Neural cell (in vitro differentiated cells): ENCODE results near the gene TMEM272. TPM values are rescaled to one million over a fixed set of nuclear protein-coding genes. Genes with fewer than 3 reads are reported as not detected.

Experiments
- H2AFZ ChIP-seq: fragments of 200-600, 300-800 bp; sonication (generic), shearing (Covaris generic); 2 replicates; pipeline ENCODE4 v1.6.0; 2014; ENCODE audit warnings: low read depth, mild to moderate bottlenecking, antibody characterized with exemption, low read length, moderate library complexity
- H3F3A ChIP-seq: fragments of 200-600 bp; shearing (Covaris generic); 2 replicates; pipeline ENCODE4 v1.6.1; 2016; ENCODE audit warnings: mild to moderate bottlenecking, moderate library complexity, mixed read lengths, antibody characterized with exemption, low read length; ENCODE audit not compliant: insufficient read depth, poor library complexity, severe bottlenecking
- H3K27ac ChIP-seq: fragments of 200-600, 300-800 bp; sonication (generic), shearing (Covaris generic); 2 replicates; pipeline ENCODE4 v1.5.1; 2014; ENCODE audit warnings: mild to moderate bottlenecking, low read length, moderate library complexity
- H3K27me3 ChIP-seq: fragments of 300-800, 200-600 bp; sonication (generic), shearing (Covaris generic); 2 replicates; pipeline ENCODE4 v1.6.0; 2014; ENCODE audit warnings: mild to moderate bottlenecking, low read depth, low read length, moderate library complexity; ENCODE audit not compliant: insufficient read depth
- H3K36me3 ChIP-seq: fragments of 300-800, 200-600 bp; sonication (generic), shearing (Covaris generic); 2 replicates; pipeline ENCODE4 v1.5.1; 2014; ENCODE audit warnings: mild to moderate bottlenecking, antibody characterized with exemption, low read length, moderate library complexity; ENCODE audit not compliant: insufficient read depth
- H3K4me2 ChIP-seq: fragments of 300-800, 200-600 bp; sonication (generic), shearing (Covaris generic); 2 replicates; pipeline ENCODE4 v1.6.0; 2014; ENCODE audit warnings: mild to moderate bottlenecking, low read length
- H3K4me3 ChIP-seq: fragments of 300-800, 200-600 bp; sonication (generic), shearing (Covaris generic); 2 replicates; pipeline ENCODE4 v1.5.1; 2014; ENCODE audit warnings: mild to moderate bottlenecking, low read length, moderate library complexity
- H3K79me2 ChIP-seq: fragments of 200-600 bp; shearing (Covaris generic); replicated peaks from 2 replicates; pipeline ENCODE4 v1.6.0; 2014; ENCODE audit warnings: mild to moderate bottlenecking, low read length, moderate library complexity; ENCODE audit not compliant: insufficient read depth
- H3K9ac ChIP-seq: fragments of 300-800, 200-600 bp; sonication (generic), shearing (Covaris generic); 2 replicates; pipeline ENCODE4 v1.6.1; 2016; ENCODE audit warnings: mild to moderate bottlenecking, low read length, mixed read lengths
- H3K9me2 ChIP-seq: fragments of 200-600 bp; shearing (Covaris generic); 2 replicates; pipeline ENCODE4 v1.6.1; 2016; ENCODE audit warnings: mild to moderate bottlenecking, low read length, mixed read lengths; ENCODE audit not compliant: insufficient read depth
- H3K9me3 ChIP-seq: fragments of 200-600, 300-800 bp; sonication (generic), shearing (Covaris generic); 2 replicates; pipeline ENCODE4 v1.6.1; 2016; ENCODE audit warnings: mild to moderate bottlenecking, mixed run types, low read length, moderate library complexity, mixed read lengths
- H4K20me1 ChIP-seq: fragments of 200-600 bp; shearing (Covaris generic); 2 replicates; pipeline ENCODE4 v1.6.1; 2016; ENCODE audit warnings: mild to moderate bottlenecking, mixed run types; ENCODE audit not compliant: insufficient read depth
- CTCF ChIP-seq: fragments of 450-650 bp; IDR thresholded peaks from 2 replicates; pipeline ENCODE4 v1.5.1; 2014; ENCODE audit warnings: antibody characterized with exemption, mild to moderate bottlenecking, moderate library complexity; ENCODE audit not compliant: poor library complexity, severe bottlenecking
- EP300 ChIP-seq: fragments of 450-650 bp; conservative IDR thresholded peaks from 2 replicates; pipeline ENCODE4 v1.6.1; 2014; ENCODE audit warnings: antibody characterized with exemption, mild to moderate bottlenecking, moderate library complexity; ENCODE audit not compliant: poor library complexity, severe bottlenecking
- EZH2 ChIP-seq: fragments of 200-600, 300-800 bp; shearing (Covaris generic), sonication (generic); IDR thresholded peaks from 2 replicates; pipeline ENCODE4 v1.6.1; 2014; ENCODE audit warnings: antibody characterized with exemption, low read length, borderline replicate concordance, mild to moderate bottlenecking; ENCODE audit not compliant: insufficient read depth, poor library complexity, severe bottlenecking
- MXI1 ChIP-seq: fragments of 450-650 bp; conservative IDR thresholded peaks from 2 replicates; pipeline ENCODE4 v1.6.1; 2014; ENCODE audit warnings: antibody characterized with exemption, mild to moderate bottlenecking; ENCODE audit not compliant: poor library complexity, severe bottlenecking
- POLR2AphosphoS5 ChIP-seq: IDR thresholded peaks from 2 replicates; pipeline ENCODE4 v1.6.1; 2012
- RAD21 ChIP-seq: fragments of 450-650 bp; conservative IDR thresholded peaks from 2 replicates; pipeline ENCODE4 v1.6.1; 2014; ENCODE audit warnings: antibody characterized with exemption, mild to moderate bottlenecking, moderate library complexity
- REST ChIP-seq: IDR thresholded peaks from 2 replicates; pipeline ENCODE4 v1.6.1; 2012; ENCODE audit warnings: borderline replicate concordance
- SMC3 ChIP-seq: fragments of 450-650 bp; conservative IDR thresholded peaks from 2 replicates; pipeline ENCODE4 v1.6.1; 2014; ENCODE audit warnings: antibody characterized with exemption, mild to moderate bottlenecking, moderate library complexity; ENCODE audit not compliant: poor library complexity
- TAF1 ChIP-seq: IDR thresholded peaks from 2 replicates; pipeline ENCODE4 v1.6.1; 2012; ENCODE audit warnings: low read depth
- polyA plus RNA-seq: library from polyadenylated mRNA; depleted of rRNA; stranded (reverse); fragments of >200 nt; gene quantifications from 2 replicates; pipeline ENCODE4 v1.2.3, GENCODE V29; 2014

Gene TMEM272
- polyA plus RNA-seq, 1 donor from 2014 or later, result 0.77 TPM

GRCh38 chr13:51856998-51857397 lies 12.0 kb upstream of the TMEM272 start:
- H3K9me3 ChIP-seq, result no peaks in the 10 kb centered on the region
- no peak overlapping the region for H3K9ac ChIP-seq
- H3K27me3 ChIP-seq, result no peaks in the 10 kb centered on the region
- H4K20me1 ChIP-seq, result no peaks in the 10 kb centered on the region
- H3F3A ChIP-seq, result no peaks in the 10 kb centered on the region
- no peaks in the 10 kb centered on the region for H3K9me2 ChIP-seq
- TF ChIP-seq EP300 (no peak), EZH2 (no peak), TAF1 (no peak), RAD21 (no peak), REST (no peak), POLR2AphosphoS5 (no peak), MXI1 (no peak), SMC3 (no peak), CTCF (no peak)
- H2AFZ ChIP-seq, result no peak overlapping the region
- H3K4me3 ChIP-seq, result no peak overlapping the region
- H3K79me2 ChIP-seq, result no peaks in the 10 kb centered on the region
- no peak overlapping the region for H3K27ac ChIP-seq
- no peaks in the 10 kb centered on the region for H3K36me3 ChIP-seq
- no peak overlapping the region for H3K4me2 ChIP-seq

GRCh38 chr13:51856027-51856736 lies 11.2 kb upstream of the TMEM272 start:
- TF ChIP-seq RAD21, result no peak
- no peak for TF ChIP-seq POLR2AphosphoS5
- TF ChIP-seq SMC3, result no peak
- TF ChIP-seq TAF1, result no peak
- no peak for TF ChIP-seq MXI1
- TF ChIP-seq CTCF, result no peak
- TF ChIP-seq EP300, result no peak
- TF ChIP-seq EZH2, result no peak
- TF ChIP-seq REST, result no peak
- Histone ChIP-seq H3K9me2 (no peaks in the 10 kb centered on the region), H3K27me3 (no peaks in the 10 kb centered on the region), H3K4me2 (no peak overlapping the region), H3K36me3 (no peaks in the 10 kb centered on the region), H3K4me3 (no peak overlapping the region), H3K79me2 (no peaks in the 10 kb centered on the region), H3K9ac (no peak overlapping the region), H3K9me3 (no peaks in the 10 kb centered on the region), H2AFZ (no peak overlapping the region), H3K27ac (no peak overlapping the region), H3F3A (no peaks in the 10 kb centered on the region), H4K20me1 (no peaks in the 10 kb centered on the region)
